Measurements from ENCODE around the gene ATP6AP1.

DNA sequence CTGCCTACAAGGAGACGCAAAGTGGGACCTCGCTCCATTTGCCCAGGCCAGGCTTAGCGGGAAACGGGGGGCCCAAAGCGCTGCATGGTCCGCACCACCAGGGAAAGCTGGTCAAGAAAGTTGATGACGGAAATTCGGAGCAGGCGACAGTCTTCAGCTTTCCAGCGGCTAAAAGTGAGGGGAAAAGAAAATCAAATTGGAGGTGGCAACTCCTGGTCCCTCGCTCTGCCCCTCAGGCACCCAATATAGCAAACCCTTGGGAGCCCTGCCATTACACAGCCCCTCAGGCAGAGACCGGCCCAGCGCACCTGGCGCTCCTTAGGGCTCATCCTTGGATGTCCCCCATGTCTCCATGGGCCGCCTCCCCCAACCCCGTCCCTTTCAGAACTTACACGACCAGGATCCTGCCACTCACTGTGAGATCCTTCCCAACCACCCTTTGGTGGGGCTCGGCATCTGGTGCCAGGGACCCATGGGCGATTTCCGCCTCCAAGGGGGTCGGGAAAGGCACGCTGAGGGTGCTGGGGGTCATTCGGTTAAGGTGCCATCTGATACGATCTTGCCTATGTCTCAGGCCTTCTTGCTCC lies 49.5 kb downstream of the ATP6AP1 start:
- TF ChIP-seq, protein P1, sequence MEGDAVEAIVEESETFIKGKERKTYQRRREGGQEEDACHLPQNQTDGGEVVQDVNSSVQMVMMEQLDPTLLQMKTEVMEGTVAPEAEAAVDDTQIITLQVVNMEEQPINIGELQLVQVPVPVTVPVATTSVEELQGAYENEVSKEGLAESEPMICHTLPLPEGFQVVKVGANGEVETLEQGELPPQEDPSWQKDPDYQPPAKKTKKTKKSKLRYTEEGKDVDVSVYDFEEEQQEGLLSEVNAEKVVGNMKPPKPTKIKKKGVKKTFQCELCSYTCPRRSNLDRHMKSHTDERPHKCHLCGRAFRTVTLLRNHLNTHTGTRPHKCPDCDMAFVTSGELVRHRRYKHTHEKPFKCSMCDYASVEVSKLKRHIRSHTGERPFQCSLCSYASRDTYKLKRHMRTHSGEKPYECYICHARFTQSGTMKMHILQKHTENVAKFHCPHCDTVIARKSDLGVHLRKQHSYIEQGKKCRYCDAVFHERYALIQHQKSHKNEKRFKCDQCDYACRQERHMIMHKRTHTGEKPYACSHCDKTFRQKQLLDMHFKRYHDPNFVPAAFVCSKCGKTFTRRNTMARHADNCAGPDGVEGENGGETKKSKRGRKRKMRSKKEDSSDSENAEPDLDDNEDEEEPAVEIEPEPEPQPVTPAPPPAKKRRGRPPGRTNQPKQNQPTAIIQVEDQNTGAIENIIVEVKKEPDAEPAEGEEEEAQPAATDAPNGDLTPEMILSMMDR (IDR thresholded peaks at IDR 0.05): no peak
- no peak for TF ChIP-seq POLR2A (IDR thresholded peaks at IDR 0.05)
